ENCODE results near the gene FYCO1. TPM values are rescaled to one million over a fixed set of nuclear protein-coding genes. Genes with fewer than 3 reads are reported as not detected.
A peak's percentile ranks its signal among the peaks of the same experiment; 100 is the strongest.

Gene FYCO1
- total RNA-seq, 2 experiments from 2014 or later: 8.2 to 10.6 TPM

DNA sequence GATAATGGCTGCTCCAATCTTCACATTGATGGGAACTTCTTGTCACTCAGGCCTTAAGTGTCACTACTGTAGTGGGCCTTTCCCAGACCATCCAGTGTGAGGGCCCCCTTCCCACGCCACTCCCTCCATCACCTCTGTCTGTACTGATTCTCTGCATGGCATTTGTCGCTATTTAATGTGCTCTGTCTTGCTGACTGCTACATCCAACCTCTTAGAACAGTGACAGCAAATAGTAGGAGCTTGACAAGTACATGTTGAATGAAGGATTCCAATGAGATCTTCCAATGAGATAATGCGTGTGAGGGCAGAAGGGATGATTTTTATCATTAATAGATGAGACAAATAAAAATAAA is 114.9 kb downstream of the FYCO1 start:
- Mint-ChIP-seq H3K4me1 (peaks cover 25% of the 10 kb centered on the region), H3K27me3 (peaks cover 37% of the 10 kb centered on the region), H3K27ac (no peak overlapping the region), H3K36me3 (ENCODE audit: low read depth) (no peaks in the 10 kb centered on the region), H3K9me3 (ENCODE audit: low read depth) (no peaks in the 10 kb centered on the region), H3K4me3 (no peak overlapping the region)
- DNase-seq (no peak), ATAC-seq (no peak)
- CTCF ChIA-PET: interaction anchor here (0.6 to 1.8 kb wide), 6 partner anchors 8 to 61 kb away, joined by 3 to 5 read pairs (median 3); no protein-coding TSS in a partner anchor
- intact Hi-C loops (cut with DNase I, micrococcal nuclease): loop anchor here (1.0 to 5.0 kb wide), 2 partner anchors 19 to 37 kb away; no protein-coding TSS in a partner anchor
- POLR2A ChIA-PET: interaction anchor here (1.4 kb wide), 1 partner anchor 16 kb away, joined by 3 read pairs; no protein-coding TSS in a partner anchor

GRCh38 chr3:45878124-45878523 is 117.5 kb downstream of the FYCO1 start:
- H3K4me1 Mint-ChIP-seq: peaks cover 17% of the 10 kb centered on the region
- POLR2A ChIA-PET: no interaction called here
- no peak overlapping the region for H3K4me3 Mint-ChIP-seq
- peaks cover 4% of the 10 kb centered on the region for H3K9me3 Mint-ChIP-seq (ENCODE audit: low read depth)
- intact Hi-C loops (cut with DNase I, micrococcal nuclease): no loop called here
- DNase-seq (no peak), ATAC-seq (no peak)
- CTCF ChIA-PET: no interaction called here
- no peak overlapping the region for H3K27ac Mint-ChIP-seq
- H3K36me3 Mint-ChIP-seq (ENCODE audit: low read depth): no peaks in the 10 kb centered on the region
- peaks cover 41% of the 10 kb centered on the region for H3K27me3 Mint-ChIP-seq

DNA sequence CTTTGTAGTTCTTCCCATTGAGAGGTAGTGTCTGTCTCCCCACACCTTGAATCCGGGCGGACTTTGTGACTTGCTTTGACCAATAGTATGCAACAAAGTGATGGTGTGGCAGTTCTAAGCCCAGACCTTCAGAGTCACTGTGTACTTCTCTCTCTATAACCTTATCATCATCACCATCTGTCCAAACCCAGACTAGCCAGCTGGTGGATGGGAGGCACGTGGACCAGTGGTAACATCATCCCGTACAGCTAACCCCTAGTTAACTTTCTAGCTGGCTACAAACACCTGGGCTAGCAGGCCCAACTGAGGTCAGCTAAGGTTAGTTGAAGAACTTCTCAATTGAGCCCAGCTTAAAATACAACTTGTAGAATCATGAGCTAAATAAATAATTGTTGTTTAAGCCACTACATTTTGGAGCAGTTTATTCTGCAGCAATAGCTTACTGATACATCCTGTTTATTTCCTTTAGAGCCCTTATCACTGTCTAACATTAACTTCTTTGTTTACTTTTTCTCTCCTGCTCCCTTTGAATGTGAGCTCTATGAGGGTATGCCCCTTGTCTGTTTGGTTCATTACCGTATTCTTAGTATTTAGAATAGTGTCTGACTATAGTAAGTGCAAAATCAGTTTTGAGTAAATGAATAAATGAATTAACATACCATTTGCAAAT is 120.8 kb downstream of the FYCO1 start:
- no peak for ATAC-seq
- H3K4me1 Mint-ChIP-seq: peaks cover 20% of the 10 kb centered on the region
- intact Hi-C loops (cut with DNase I, micrococcal nuclease): no loop called here
- no peak overlapping the region for H3K4me3 Mint-ChIP-seq
- H3K36me3 Mint-ChIP-seq (ENCODE audit: low read depth): no peaks in the 10 kb centered on the region
- CTCF ChIA-PET: interaction anchor here (0.7 to 2.2 kb wide), 3 partner anchors 10 to 64 kb away, joined by 3 to 7 read pairs (median 5); partner anchors contain the start of gene CCR9
- no peak for DNase-seq
- peaks cover 4% of the 10 kb centered on the region for H3K9me3 Mint-ChIP-seq (ENCODE audit: low read depth)
- POLR2A ChIA-PET: no interaction called here
- H3K27ac Mint-ChIP-seq: no peak overlapping the region
- peaks cover 48% of the 10 kb centered on the region for H3K27me3 Mint-ChIP-seq

GRCh38 chr3:45873638-45874037 is 122.0 kb downstream of the FYCO1 start:
- POLR2A ChIA-PET: interaction anchor here (0.6 kb wide), 1 partner anchor 31 kb away, joined by 3 read pairs; no protein-coding TSS in a partner anchor

GRCh38 chr3:45873036-45873435 is 122.6 kb downstream of the FYCO1 start:
- H3K27ac Mint-ChIP-seq: no peak overlapping the region
- POLR2A ChIA-PET: interaction anchor here (0.6 kb wide), 1 partner anchor 31 kb away, joined by 3 read pairs; no protein-coding TSS in a partner anchor
- no peak overlapping the region for H3K4me3 Mint-ChIP-seq
- ATAC-seq (no peak), DNase-seq (no peak)
- CTCF ChIA-PET: interaction anchor here (2.2 kb wide), 1 partner anchor 13 kb away, joined by 7 read pairs; the partner anchor contains the start of gene CCR9
- H3K36me3 Mint-ChIP-seq (ENCODE audit: low read depth): no peaks in the 10 kb centered on the region
- H3K9me3 Mint-ChIP-seq (ENCODE audit: low read depth): peaks cover 4% of the 10 kb centered on the region
- peaks cover 51% of the 10 kb centered on the region for H3K27me3 Mint-ChIP-seq
- intact Hi-C loops (cut with DNase I, micrococcal nuclease): no loop called here
- H3K4me1 Mint-ChIP-seq: peaks cover 29% of the 10 kb centered on the region

More at GRCh38 chr3:45873638-45874037, 122.0 kb downstream of the FYCO1 start:
- Mint-ChIP-seq H3K27ac (no peak overlapping the region), H3K4me1 (peaks cover 27% of the 10 kb centered on the region), H3K36me3 (ENCODE audit: low read depth) (no peaks in the 10 kb centered on the region), H3K27me3 (peaks cover 50% of the 10 kb centered on the region), H3K9me3 (ENCODE audit: low read depth) (peaks cover 4% of the 10 kb centered on the region), H3K4me3 (no peak overlapping the region)
- CTCF ChIA-PET: interaction anchor here (2.2 kb wide), 1 partner anchor 12 kb away, joined by 7 read pairs; the partner anchor contains the start of gene CCR9
- intact Hi-C loops (cut with DNase I, micrococcal nuclease): no loop called here
- no peak for ATAC-seq
- DNase-seq: no peak

- H3K4me3 Mint-ChIP-seq: no peak overlapping the region
- H3K36me3 Mint-ChIP-seq (ENCODE audit: low read depth): no peaks in the 10 kb centered on the region
- H3K27ac Mint-ChIP-seq: no peak overlapping the region
- peaks cover 29% of the 10 kb centered on the region for H3K4me1 Mint-ChIP-seq
- no peak for DNase-seq
- intact Hi-C loops (cut with DNase I, micrococcal nuclease): no loop called here
- ChIA-PET POLR2A (no interaction called here), CTCF (no interaction called here)
- ATAC-seq: no peak
- peaks cover 53% of the 10 kb centered on the region for H3K27me3 Mint-ChIP-seq
- H3K9me3 Mint-ChIP-seq (ENCODE audit: low read depth): peaks cover 4% of the 10 kb centered on the region
These were observed 123.1 kb downstream of the FYCO1 start for GRCh38 chr3:45872569-45872968.

DNA sequence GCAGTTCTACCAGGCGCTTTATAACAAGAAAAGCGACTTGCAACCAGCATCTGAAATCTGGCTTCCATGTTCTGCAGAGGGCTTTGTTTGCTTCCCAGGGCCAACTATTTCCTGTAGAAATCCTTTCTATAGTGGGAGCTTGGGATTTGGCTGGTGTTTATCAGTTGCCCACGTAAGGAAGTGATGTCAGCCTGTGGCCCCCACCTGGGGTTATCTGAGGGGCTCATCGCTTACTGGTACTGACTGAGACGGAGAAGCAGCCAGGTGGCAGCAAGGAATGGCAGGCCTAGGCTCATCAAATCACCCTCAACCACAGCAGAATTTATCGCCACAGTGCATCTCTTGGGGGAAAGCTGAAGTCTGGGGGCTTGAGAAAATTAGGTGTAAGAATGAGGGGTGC is 123.8 kb downstream of the FYCO1 start:
- no peaks in the 10 kb centered on the region for H3K36me3 Mint-ChIP-seq (ENCODE audit: low read depth)
- H3K9me3 Mint-ChIP-seq (ENCODE audit: low read depth): peaks cover 4% of the 10 kb centered on the region
- POLR2A ChIA-PET: no interaction called here
- peaks cover 57% of the 10 kb centered on the region for H3K27me3 Mint-ChIP-seq
- CTCF ChIA-PET: no interaction called here
- H3K4me3 Mint-ChIP-seq: no peak overlapping the region
- DNase-seq: no peak
- intact Hi-C loops (cut with DNase I, micrococcal nuclease): no loop called here
- H3K27ac Mint-ChIP-seq: no peak overlapping the region
- no peak for ATAC-seq
- peaks cover 29% of the 10 kb centered on the region for H3K4me1 Mint-ChIP-seq

DNA sequence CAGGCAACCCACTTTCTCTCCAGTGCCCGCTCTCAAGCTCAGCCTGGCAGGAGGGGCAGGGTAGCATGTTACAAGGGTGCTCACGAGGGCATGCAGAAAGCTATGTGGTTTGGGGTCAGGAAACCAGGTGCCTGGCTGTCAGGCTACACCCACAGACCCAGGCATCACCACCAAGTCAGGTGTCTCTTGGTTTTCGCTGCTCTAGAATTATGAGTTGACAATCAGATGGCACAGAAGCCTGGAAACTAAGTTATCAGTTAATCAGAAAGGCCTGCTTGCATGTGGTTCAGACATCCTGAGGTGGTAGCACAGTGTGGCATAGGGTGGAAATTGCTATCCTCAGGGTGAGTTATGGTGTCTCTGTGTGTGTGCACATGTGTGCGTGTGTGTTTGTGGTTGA is 125.5 kb downstream of the FYCO1 start:
- H3K27ac Mint-ChIP-seq: no peak overlapping the region
- CTCF ChIA-PET: no interaction called here
- POLR2A ChIA-PET: no interaction called here
- ATAC-seq: peak; percentile 89
- no peak overlapping the region for H3K4me3 Mint-ChIP-seq
- peak; percentile 66 for DNase-seq
- H3K27me3 Mint-ChIP-seq: peaks cover 58% of the 10 kb centered on the region
- intact Hi-C loops (cut with DNase I, micrococcal nuclease): no loop called here
- H3K4me1 Mint-ChIP-seq: peaks cover 36% of the 10 kb centered on the region
- H3K36me3 Mint-ChIP-seq (ENCODE audit: low read depth): no peaks in the 10 kb centered on the region
- H3K9me3 Mint-ChIP-seq (ENCODE audit: low read depth): peaks cover 4% of the 10 kb centered on the region

DNA sequence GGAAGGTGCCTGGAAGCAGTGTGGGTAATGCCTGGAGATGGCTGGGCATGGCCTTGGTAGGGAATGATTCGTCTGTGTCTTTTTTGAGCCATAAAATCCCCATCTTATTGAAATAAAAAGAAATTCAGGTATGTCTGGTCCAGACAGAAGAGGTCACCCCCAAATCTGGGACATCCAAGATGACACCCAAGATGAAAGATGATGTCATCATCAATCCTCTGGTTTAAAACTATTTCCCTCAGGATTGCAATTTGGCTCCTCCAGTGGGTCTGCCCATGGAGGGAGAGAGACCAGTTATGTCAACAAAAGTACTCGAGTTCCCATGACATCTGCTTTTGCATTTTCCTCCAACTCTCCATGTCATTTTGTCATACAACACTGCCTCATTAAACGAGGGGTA is 126.0 kb downstream of the FYCO1 start:
- POLR2A ChIA-PET: no interaction called here
- DNase-seq: no peak
- Mint-ChIP-seq H3K36me3 (ENCODE audit: low read depth) (no peaks in the 10 kb centered on the region), H3K9me3 (ENCODE audit: low read depth) (peaks cover 4% of the 10 kb centered on the region), H3K4me1 (peaks cover 41% of the 10 kb centered on the region), H3K27me3 (peaks cover 60% of the 10 kb centered on the region), H3K27ac (no peak overlapping the region), H3K4me3 (no peak overlapping the region)
- intact Hi-C loops (cut with DNase I, micrococcal nuclease): loop anchor here in 1 of 2 experiments (5.0 to 10.0 kb wide), 2 partner anchors 198 to 505 kb away; partner anchors contain the start of gene CCR5
- CTCF ChIA-PET: no interaction called here
- ATAC-seq: no peak

DNA sequence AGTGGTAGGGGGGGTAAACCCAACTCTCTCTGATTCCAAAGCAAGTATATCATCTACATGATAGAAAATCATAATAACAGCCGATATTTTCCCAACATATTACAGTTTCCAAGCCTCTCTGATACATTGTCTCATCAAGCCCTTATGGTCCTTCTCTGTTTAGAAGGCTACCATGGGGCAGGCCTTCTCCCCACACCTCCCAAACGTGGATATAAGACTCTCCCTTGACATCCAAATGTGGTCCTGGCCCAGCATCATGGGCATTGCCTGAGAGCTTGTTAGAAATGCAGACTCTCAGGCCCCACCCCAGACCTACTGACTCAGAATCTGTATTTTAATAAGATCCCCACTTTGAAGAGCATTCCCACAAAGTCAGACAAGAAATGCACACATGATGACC is 127.0 kb downstream of the FYCO1 start:
- Mint-ChIP-seq H3K27ac (no peak overlapping the region), H3K27me3 (peaks cover 52% of the 10 kb centered on the region), H3K4me1 (peaks cover 41% of the 10 kb centered on the region), H3K9me3 (ENCODE audit: low read depth) (peaks cover 3% of the 10 kb centered on the region), H3K4me3 (no peak overlapping the region), H3K36me3 (ENCODE audit: low read depth) (no peaks in the 10 kb centered on the region)
- CTCF ChIA-PET: interaction anchor here (1.2 kb wide), 1 partner anchor 58 kb away, joined by 4 read pairs; no protein-coding TSS in a partner anchor
- intact Hi-C loops (cut with DNase I, micrococcal nuclease): loop anchor here in 1 of 2 experiments (5.0 to 10.0 kb wide), 2 partner anchors 199 to 506 kb away; partner anchors contain the start of gene CCR5
- no peak for DNase-seq
- no peak for ATAC-seq
- POLR2A ChIA-PET: no interaction called here

DNA sequence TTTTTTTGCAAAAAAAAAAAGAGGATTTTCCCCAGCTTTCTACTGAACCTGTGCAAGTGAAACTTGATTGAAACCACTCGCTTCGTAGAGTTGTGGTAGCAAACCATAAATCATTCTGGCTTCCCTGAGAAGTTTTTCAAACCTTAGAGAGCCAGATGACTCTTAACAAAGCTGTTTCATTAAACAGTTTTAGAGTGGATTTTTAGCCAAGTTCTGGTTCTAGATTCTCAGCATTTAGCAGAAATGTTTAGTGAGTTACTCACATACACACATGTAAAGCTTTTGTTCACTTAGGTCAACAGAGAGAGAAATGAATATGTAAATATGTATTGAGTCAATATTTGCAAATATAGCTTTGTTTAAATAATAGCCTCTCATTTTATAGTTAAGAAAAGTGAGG is 127.4 kb downstream of the FYCO1 start:
- no peak overlapping the region for H3K27ac Mint-ChIP-seq
- CTCF ChIA-PET: interaction anchor here (0.6 to 1.2 kb wide), 3 partner anchors 17 to 58 kb away, joined by 3 to 4 read pairs (median 3); no protein-coding TSS in a partner anchor
- no peak for ATAC-seq
- DNase-seq: no peak
- peaks cover 5% of the 10 kb centered on the region for H3K9me3 Mint-ChIP-seq (ENCODE audit: low read depth)
- H3K4me3 Mint-ChIP-seq: no peak overlapping the region
- intact Hi-C loops (cut with DNase I, micrococcal nuclease): loop anchor here in 1 of 2 experiments (5.0 to 10.0 kb wide), 2 partner anchors 199 to 507 kb away; partner anchors contain the start of gene CCR5
- peaks cover 54% of the 10 kb centered on the region for H3K27me3 Mint-ChIP-seq
- no peaks in the 10 kb centered on the region for H3K36me3 Mint-ChIP-seq (ENCODE audit: low read depth)
- H3K4me1 Mint-ChIP-seq: peaks cover 41% of the 10 kb centered on the region
- POLR2A ChIA-PET: no interaction called here
